DMS114 treated with DMSO at 0.1 percent for 48 hours (cell line): Measurements from ENCODE around the gene TSEN2.

ENCODE experiments used
- DNase-seq: peaks from one replicate; lab custom pipeline; 2025; ENCODE audit not compliant: unreplicated experiment; lab: John Stamatoyannopoulos, UW

The TSEN2 gene

GRCh38 chr3:12582730-12583129 lies 98.5 kb downstream of the TSEN2 start:
- DNase-seq: no peak
